Duodenal mucosa (tissue), 2 donors: ENCODE results near the gene WDR35.
A peak's percentile ranks its signal among the peaks of the same experiment; 100 is the strongest.
"Not testable (repeated sequence)": the region's sequence is repeated elsewhere in the genome, so short reads cannot be mapped to it uniquely, and the experiment has no call there.

Source experiments
- H3K27ac ChIP-seq: one replicate; pipeline ENCODE4 v1.7.0; 2013; ENCODE audit warnings: low read depth, low read length
- H3K27me3 ChIP-seq, 2 donors: one replicate each; pipeline ENCODE4 v1.7.0; 2013; ENCODE audit warnings: low read length in 2 of 2, control low read depth in 1 of 2; ENCODE audit not compliant: insufficient read depth in 2 of 2, control insufficient read depth in 1 of 2
- H3K36me3 ChIP-seq, 2 donors: one replicate each; pipeline ENCODE4 v1.7.0; 2013; ENCODE audit warnings: low read length in 2 of 2, control low read depth in 1 of 2; ENCODE audit not compliant: insufficient read depth in 2 of 2, control insufficient read depth in 1 of 2
- H3K4me1 ChIP-seq, 2 donors: one replicate each; pipeline ENCODE4 v1.7.0; 2013; ENCODE audit warnings: low read length in 2 of 2, control low read depth in 1 of 2; ENCODE audit not compliant: insufficient read depth in 2 of 2, control insufficient read depth in 1 of 2
- H3K4me3 ChIP-seq, 2 donors: one replicate each; pipeline ENCODE4 v1.7.0; 2013; ENCODE audit warnings: low read length in 2 of 2, low read depth in 1 of 2
- H3K9ac ChIP-seq, 2 donors: one replicate each; pipeline ENCODE4 v1.7.0; 2013; ENCODE audit warnings: low read length in 2 of 2, low read depth in 1 of 2
- H3K9me3 ChIP-seq, 2 donors: one replicate each; pipeline ENCODE4 v1.7.0; 2013; ENCODE audit warnings: low read length in 2 of 2, control low read depth in 1 of 2; ENCODE audit not compliant: control insufficient read depth in 1 of 2

Gene WDR35

DNA sequence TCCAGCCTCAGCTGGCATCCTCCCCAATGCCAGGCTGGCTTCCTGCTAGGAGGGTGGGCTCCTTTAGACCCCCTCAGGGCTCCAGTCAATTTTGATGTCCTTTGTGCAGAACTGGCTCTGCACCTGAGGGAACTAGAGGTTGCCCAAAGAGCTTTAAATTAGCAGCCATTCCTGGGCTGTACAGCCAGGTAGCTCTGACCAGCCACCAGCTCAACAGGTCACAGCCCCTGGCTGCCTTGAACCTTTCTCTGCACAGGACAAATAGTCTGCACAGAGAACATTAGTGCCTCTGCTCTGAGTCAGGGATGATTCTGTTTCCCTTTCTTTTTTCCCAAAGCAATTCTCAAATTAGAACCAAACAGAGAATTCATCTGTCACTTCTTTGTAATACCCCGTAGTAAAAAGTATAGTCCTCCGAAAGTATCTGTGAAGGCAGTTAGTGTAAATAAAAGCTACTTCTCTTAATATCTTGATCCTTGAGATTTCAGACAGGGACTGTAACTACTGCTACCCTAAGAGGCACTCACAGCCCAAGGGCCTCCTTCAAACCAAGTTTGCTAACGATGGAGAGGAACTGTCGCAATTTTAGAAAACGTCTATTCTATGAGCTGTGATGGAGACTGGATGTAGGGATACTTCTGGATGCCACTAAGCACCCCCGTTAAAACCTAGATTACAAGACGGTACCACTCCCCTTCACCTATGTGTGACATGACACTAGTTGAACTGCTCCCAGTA lies 91.1 kb downstream of the WDR35 start:
- H3K4me1 ChIP-seq, result peaks cover 10 to 34% of the 10 kb centered on the region in 2 donors
- H3K4me3 ChIP-seq, result no peak overlapping the region
- no peak overlapping the region for H3K27ac ChIP-seq

GRCh38 chr2:19897623-19898245 lies 92.2 kb downstream of the WDR35 start:
- Histone ChIP-seq H3K27me3 (no peaks in the 10 kb centered on the region), H3K27ac (no peak overlapping the region), H3K4me1 (peaks cover 10 to 33% of the 10 kb centered on the region in 2 donors), H3K9ac (no peak overlapping the region), H3K4me3 (no peak overlapping the region), H3K9me3 (no peaks in the 10 kb centered on the region), H3K36me3 (no peaks in the 10 kb centered on the region)

More for the DNA sequence above, 91.1 kb downstream of the WDR35 start:
- Histone ChIP-seq H3K9ac (peak overlapping the region in 1 of 2 donors; percentile 1), H3K9me3 (no peaks in the 10 kb centered on the region), H3K27me3 (no peaks in the 10 kb centered on the region), H3K36me3 (no peaks in the 10 kb centered on the region)

- H3K9me3 ChIP-seq, result no peaks in the 10 kb centered on the region
- H3K36me3 ChIP-seq, result no peaks in the 10 kb centered on the region
- no peak overlapping the region for H3K27ac ChIP-seq
- no peaks in the 10 kb centered on the region for H3K27me3 ChIP-seq
- H3K9ac ChIP-seq, result no peak overlapping the region
- peaks cover 9 to 28% of the 10 kb centered on the region in 2 donors for H3K4me1 ChIP-seq
- H3K4me3 ChIP-seq, result no peak overlapping the region
These were observed 94.4 kb downstream of the WDR35 start for GRCh38 chr2:19895535-19895934.

DNA sequence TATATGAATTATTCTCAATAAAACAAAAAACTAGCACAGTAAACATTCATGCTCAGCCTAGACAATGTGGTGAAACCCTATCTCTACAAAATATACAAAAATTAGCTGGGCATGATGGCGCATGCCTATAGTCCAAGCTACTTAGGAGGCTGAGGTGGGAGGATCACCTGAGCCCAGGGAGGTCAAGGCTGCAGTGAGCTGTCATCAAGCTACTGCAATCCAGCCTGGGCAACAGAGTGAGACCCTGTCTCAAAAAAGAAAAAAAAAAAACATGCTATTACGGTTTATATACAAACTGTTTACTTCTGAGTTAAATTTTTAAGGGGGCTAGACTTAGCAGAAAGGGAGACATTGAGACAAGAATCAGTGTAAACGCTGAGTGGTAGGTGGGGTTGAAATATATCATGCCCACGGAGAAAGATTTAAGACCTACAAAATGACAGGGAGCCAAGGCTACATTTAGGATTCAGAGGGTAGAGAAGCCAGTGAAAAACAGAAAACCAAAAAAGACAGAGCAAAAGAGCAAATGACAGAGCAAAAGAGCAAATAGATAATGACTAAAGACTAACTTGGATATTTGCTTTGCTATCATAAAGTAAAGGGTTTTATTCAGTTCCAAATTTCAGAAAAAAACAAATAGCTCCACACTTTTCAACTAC lies 95.6 kb downstream of the WDR35 start:
- no peak overlapping the region for H3K9ac ChIP-seq
- H3K27me3 ChIP-seq, result no peaks in the 10 kb centered on the region
- H3K36me3 ChIP-seq, result no peaks in the 10 kb centered on the region
- no peak overlapping the region for H3K4me3 ChIP-seq
- H3K4me1 ChIP-seq, result peaks cover 0 to 19% of the 10 kb centered on the region in 2 donors
- H3K9me3 ChIP-seq, result no peaks in the 10 kb centered on the region
- H3K27ac ChIP-seq, result no peak overlapping the region

DNA sequence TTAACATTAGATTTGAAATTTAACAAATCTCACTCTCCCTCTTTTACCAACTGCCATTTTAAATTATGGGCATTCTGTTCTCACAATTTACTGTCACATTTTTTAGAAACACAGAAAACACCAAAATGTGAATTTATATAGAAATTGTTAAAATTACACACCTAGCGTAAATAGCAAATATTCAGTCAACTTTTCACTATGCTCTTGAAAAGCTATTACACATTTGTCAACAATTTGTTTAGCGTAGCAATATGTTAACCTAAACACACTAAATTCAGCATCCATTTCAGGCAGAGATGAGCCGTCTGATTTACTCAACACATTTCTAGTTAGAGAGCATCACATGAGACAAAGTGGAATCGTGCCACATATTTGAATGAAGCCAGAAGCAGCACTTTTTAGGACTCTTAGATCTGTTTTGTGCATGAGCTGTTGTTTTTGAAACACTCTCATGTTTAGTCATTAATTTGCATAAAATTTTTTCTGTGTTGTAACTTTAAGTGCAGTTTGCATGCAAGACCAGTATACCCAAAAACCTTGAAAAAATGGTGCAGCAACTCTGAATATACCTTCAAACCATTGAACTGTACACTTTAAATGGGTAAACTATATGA lies 96.3 kb downstream of the WDR35 start:
- Histone ChIP-seq H3K9ac (no peak overlapping the region), H3K27ac (no peak overlapping the region), H3K9me3 (no peaks in the 10 kb centered on the region), H3K4me1 (peaks cover 0 to 14% of the 10 kb centered on the region in 2 donors), H3K36me3 (no peaks in the 10 kb centered on the region), H3K4me3 (no peak overlapping the region), H3K27me3 (no peaks in the 10 kb centered on the region)

DNA sequence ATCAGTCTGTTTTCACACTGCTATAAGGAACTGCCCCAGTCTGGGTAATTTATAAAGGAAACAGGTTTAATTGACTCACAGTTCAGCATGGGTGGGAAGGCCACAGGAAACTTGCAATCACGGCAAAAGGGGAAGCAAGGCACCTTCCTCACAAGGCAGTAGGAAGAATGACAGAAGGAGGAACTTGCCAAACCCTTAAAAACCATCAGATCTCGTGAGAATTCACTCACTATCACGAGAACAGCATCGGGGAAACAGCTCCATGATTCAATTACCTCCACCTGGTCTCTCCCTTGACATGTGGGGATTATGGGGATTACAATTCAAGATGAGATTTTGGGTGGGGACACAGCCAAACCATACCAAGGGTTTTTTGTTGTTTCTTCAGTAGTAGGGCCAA lies 97.9 kb downstream of the WDR35 start:
- not testable (repeated sequence) for H3K4me1 ChIP-seq, H3K9me3 ChIP-seq, H3K36me3 ChIP-seq, H3K27ac ChIP-seq, H3K27me3 ChIP-seq, H3K9ac ChIP-seq, H3K4me3 ChIP-seq

DNA sequence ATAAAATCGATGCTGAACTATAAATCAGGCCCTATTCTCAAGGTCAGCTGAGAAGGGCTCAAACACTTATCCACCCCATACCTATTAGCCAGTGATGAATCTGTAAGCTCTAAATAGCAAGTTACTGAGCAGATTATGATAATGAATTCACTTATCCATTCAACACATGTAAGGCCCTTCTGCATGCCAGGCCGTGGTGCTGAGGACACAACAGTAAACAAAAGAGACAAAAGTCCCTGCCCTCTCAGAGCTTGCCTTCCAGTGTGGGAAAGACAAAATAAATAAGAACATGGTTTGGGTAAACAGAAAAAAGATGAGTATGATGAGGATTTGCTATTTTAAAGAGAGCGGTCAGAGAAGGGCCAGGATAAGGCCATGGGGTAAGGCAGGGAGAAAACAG lies 99.8 kb downstream of the WDR35 start:
- Histone ChIP-seq H3K9ac (no peak overlapping the region), H3K36me3 (no peaks in the 10 kb centered on the region), H3K4me1 (peaks cover 0 to 6% of the 10 kb centered on the region in 2 donors), H3K9me3 (no peaks in the 10 kb centered on the region), H3K27me3 (no peaks in the 10 kb centered on the region), H3K27ac (no peak overlapping the region), H3K4me3 (no peak overlapping the region)

DNA sequence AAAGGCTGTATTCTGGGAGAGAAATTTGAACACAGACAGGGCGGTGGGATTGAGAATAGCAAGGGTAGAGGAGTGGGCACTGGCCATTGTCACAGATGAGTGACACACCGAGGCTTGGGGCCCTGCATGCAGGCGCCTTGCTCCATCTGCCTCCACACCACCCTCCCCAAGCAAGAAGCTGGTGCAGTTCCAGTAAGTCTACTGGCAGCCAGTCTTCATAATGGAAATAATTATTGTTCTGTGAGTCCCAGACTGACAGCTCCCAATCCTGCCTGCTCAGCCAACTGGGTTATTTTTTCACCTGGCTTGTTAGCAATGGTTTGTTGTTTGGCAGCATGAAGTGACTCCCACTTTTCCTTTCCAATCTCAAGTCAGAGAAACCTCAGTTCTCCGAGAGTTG lies 101.1 kb downstream of the WDR35 start:
- peaks cover 0 to 6% of the 10 kb centered on the region in 2 donors for H3K4me1 ChIP-seq
- H3K27me3 ChIP-seq, result no peaks in the 10 kb centered on the region
- H3K9ac ChIP-seq, result no peak overlapping the region
- no peaks in the 10 kb centered on the region for H3K9me3 ChIP-seq
- H3K4me3 ChIP-seq, result no peak overlapping the region
- H3K27ac ChIP-seq, result no peak overlapping the region
- no peaks in the 10 kb centered on the region for H3K36me3 ChIP-seq

- H3K36me3 ChIP-seq, result no peaks in the 10 kb centered on the region
- H3K9ac ChIP-seq, result no peak overlapping the region
- H3K27me3 ChIP-seq, result no peaks in the 10 kb centered on the region
- no peak overlapping the region for H3K4me3 ChIP-seq
- H3K4me1 ChIP-seq, result peaks cover 0 to 6% of the 10 kb centered on the region in 2 donors
- H3K27ac ChIP-seq, result no peak overlapping the region
- H3K9me3 ChIP-seq, result no peaks in the 10 kb centered on the region
These were observed 102.4 kb downstream of the WDR35 start for GRCh38 chr2:19887510-19887909.

DNA sequence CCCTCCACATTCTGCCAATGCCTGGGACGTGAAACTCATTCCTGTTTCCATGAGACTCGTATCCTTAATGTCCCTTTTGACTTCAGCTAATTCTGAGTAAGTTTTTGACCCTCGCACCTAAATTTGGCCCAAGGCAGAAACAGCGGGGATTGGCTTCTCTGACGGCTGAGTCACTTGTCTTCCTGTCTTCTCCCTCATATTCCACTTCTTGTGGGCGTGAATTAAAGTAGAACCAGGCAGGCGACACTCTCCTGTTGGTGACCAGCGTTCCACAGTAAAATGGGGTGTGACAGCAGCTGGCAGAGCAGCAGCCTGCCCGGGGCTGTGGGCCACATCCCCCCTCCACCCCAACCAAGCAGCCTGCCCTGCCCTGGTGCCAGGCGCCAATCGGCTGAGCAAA lies 103.6 kb downstream of the WDR35 start:
- Histone ChIP-seq H3K27ac (no peak overlapping the region), H3K36me3 (no peaks in the 10 kb centered on the region), H3K4me3 (no peak overlapping the region), H3K27me3 (no peaks in the 10 kb centered on the region), H3K4me1 (peaks cover 0 to 6% of the 10 kb centered on the region in 2 donors), H3K9ac (no peak overlapping the region), H3K9me3 (no peaks in the 10 kb centered on the region)
